ENCODE data around the gene ACTR8.

Gene ACTR8

GRCh38 chr3:53833700-53834099 lies 48.3 kb downstream of the ACTR8 start:
- DNase-seq, result no peak

- DNase-seq, result no peak
Measured at GRCh38 chr3:53833053-53833645, 48.8 kb downstream of the ACTR8 start.

GRCh38 chr3:53830944-53831343 lies 51.0 kb downstream of the ACTR8 start:
- no peak for DNase-seq

- DNase-seq, result no peak
Measured at GRCh38 chr3:53829605-53830004, 52.3 kb downstream of the ACTR8 start.

- DNase-seq, result no peak
Measured at GRCh38 chr3:53828581-53828980, 53.4 kb downstream of the ACTR8 start.

- no peak for DNase-seq
Measured at GRCh38 chr3:53826048-53826447, 55.9 kb downstream of the ACTR8 start.

- no peak for DNase-seq
Measured at GRCh38 chr3:53824795-53825194, 57.2 kb downstream of the ACTR8 start.

GRCh38 chr3:53823956-53824657 lies 57.8 kb downstream of the ACTR8 start:
- DNase-seq, result no peak

GRCh38 chr3:53823026-53823955 lies 58.7 kb downstream of the ACTR8 start:
- no peak for DNase-seq

GRCh38 chr3:53822331-53822741 lies 59.6 kb downstream of the ACTR8 start:
- DNase-seq, result no peak

- DNase-seq, result no peak
Measured at GRCh38 chr3:53821631-53822121, 60.3 kb downstream of the ACTR8 start.

- no peak for DNase-seq
Measured at GRCh38 chr3:53820756-53821580, 61.0 kb downstream of the ACTR8 start.

GRCh38 chr3:53820084-53820483 lies 61.9 kb downstream of the ACTR8 start:
- DNase-seq, result no peak

- DNase-seq, result no peak
Measured at GRCh38 chr3:53819163-53819868, 62.6 kb downstream of the ACTR8 start.

GRCh38 chr3:53818221-53819162 lies 63.5 kb downstream of the ACTR8 start:
- DNase-seq, result no peak

GRCh38 chr3:53817809-53818208 lies 64.1 kb downstream of the ACTR8 start:
- no peak for DNase-seq

- DNase-seq, result no peak
Measured at GRCh38 chr3:53817211-53817610, 64.7 kb downstream of the ACTR8 start.

All from GOT3 (cell line).